A549 (cell line): ENCODE results near the gene GPD1. TPM values are rescaled to one million over a fixed set of nuclear protein-coding genes. Genes with fewer than 3 reads are reported as not detected.

Experiments used
- ATAC-seq, 2 experiments: fragments of 200-7000 bp in 1 of 2; fragments of >200 bp in 1 of 2; cut with Nextera tagmentation in 1 of 2; cut with Tn5 transposase in 1 of 2; 3 replicates each; pipeline versions ENCODE4 v1.8.0 to v1.9.1; 2018 to 2020; ENCODE audit warnings: mild to moderate bottlenecking in 1 of 2, moderate library complexity in 1 of 2
- CTCF ChIA-PET: fragments of 300-600 bp; sonication (Branson Sonifier 250); formaldehyde crosslinking; extraction: SDS; loops from one replicate; lab custom pipeline; 2021; ENCODE audit warnings: antibody characterized with exemption, inconsistent platforms; lab: Yijun Ruan, JAX
- POLR2A ChIA-PET: fragments of 350-600 bp; formaldehyde crosslinking; extraction: SDS; loops from one replicate; lab custom pipeline; 2021; ENCODE audit warnings: antibody characterized with exemption, inconsistent platforms; lab: Yijun Ruan, JAX
- DNase-seq, 2 experiments: peaks; one replicate each; pipeline versions ENCODE4 v3.0.0 to v3.0.0-alpha.2; 2011 to 2016; ENCODE audit warnings: low read depth in 1 of 2, low spot score in 1 of 2
- FAIRE-seq: peaks from 2 replicates; lab custom pipeline; 2011; peaks lifted over from hg19 to GRCh38; lab: Jason Lieb, UNC
- H3K27ac ChIP-seq, 2 experiments: fragments of >200 bp; sonication (Bioruptor Twin); formaldehyde crosslinking; 3 replicates each; pipeline ENCODE4 v1.5.1; 2016 to 2017
- H3K4me1 ChIP-seq: fragments of >200 bp; sonication (Bioruptor Twin); formaldehyde crosslinking; 3 replicates; pipeline ENCODE4 v1.6.1; 2016
- H3K4me2 ChIP-seq: fragments of >200 bp; sonication (Bioruptor Twin); formaldehyde crosslinking; 3 replicates; pipeline ENCODE4 v1.6.1; 2016
- H3K4me3 ChIP-seq: fragments of >200 bp; sonication (Bioruptor Twin); formaldehyde crosslinking; 3 replicates; pipeline ENCODE4 v1.5.1; 2016
- H3K9me3 ChIP-seq: fragments of >200 bp; sonication (Bioruptor Twin); formaldehyde crosslinking; 3 replicates; pipeline ENCODE4 v1.6.1; 2016
- ATOH8 ChIP-seq: fragments of 250-450 bp; sonication (Bioruptor Pico); IDR thresholded peaks from 2 replicates; pipeline ENCODE4 v1.5.0; 2020; ENCODE audit warnings: low read depth, mild to moderate bottlenecking, moderate library complexity
- BHLHE40 ChIP-seq: IDR thresholded peaks from 2 replicates; pipeline ENCODE4 v1.6.1; 2012; ENCODE audit warnings: low read depth, low read length, inconsistent platforms
- CHD4 ChIP-seq: fragments of 200-600 bp; sonication (generic); IDR thresholded peaks from 2 replicates; pipeline ENCODE4 v1.6.1; 2016; ENCODE audit warnings: antibody characterized with exemption, mild to moderate bottlenecking, borderline replicate concordance
- CTCF ChIP-seq: fragments of >200 bp; sonication (Bioruptor Twin); formaldehyde crosslinking; IDR thresholded peaks from 3 replicates; pipeline ENCODE4 v1.5.1; 2016
- EHF ChIP-seq: fragments of 250-450 bp; sonication (Bioruptor Pico); IDR thresholded peaks from 2 replicates; pipeline ENCODE4 v1.5.0; 2020; ENCODE audit warnings: mild to moderate bottlenecking
- EHMT2 ChIP-seq: fragments of 200-600 bp; sonication (generic); IDR thresholded peaks from 2 replicates; pipeline ENCODE4 v1.6.1; 2016; ENCODE audit warnings: antibody characterized with exemption, low read depth, mild to moderate bottlenecking, moderate library complexity
- ESRRA ChIP-seq: fragments of 150-350 bp; IDR thresholded peaks from 2 replicates; pipeline ENCODE4 v1.6.1; 2014; ENCODE audit warnings: mild to moderate bottlenecking, low read length, borderline replicate concordance
- FOXS1 ChIP-seq: fragments of 250-450 bp; sonication (Bioruptor Pico); IDR thresholded peaks from 2 replicates; pipeline ENCODE4 v1.5.0; 2020; ENCODE audit warnings: mild to moderate bottlenecking, moderate library complexity
- HDAC2 ChIP-seq: fragments of 200-600 bp; sonication (generic); IDR thresholded peaks from 2 replicates; pipeline ENCODE4 v1.6.1; 2016
- HES2 ChIP-seq: fragments of >200 bp; sonication (Bioruptor Twin); formaldehyde crosslinking; IDR thresholded peaks from 2 replicates; pipeline ENCODE4 v1.6.1; 2016
- HOXB5 ChIP-seq: fragments of 250-450 bp; sonication (Bioruptor Pico); IDR thresholded peaks from 2 replicates; pipeline ENCODE4 v1.5.0; 2020; ENCODE audit warnings: mild to moderate bottlenecking, moderate library complexity
- KDM5A ChIP-seq: fragments of 200-600 bp; sonication (generic); IDR thresholded peaks from 2 replicates; pipeline ENCODE4 v1.6.1; 2016; ENCODE audit warnings: antibody characterized with exemption, mild to moderate bottlenecking
- MAFK ChIP-seq: fragments of 450-650 bp; IDR thresholded peaks from 2 replicates; pipeline ENCODE4 v1.6.1; 2014; ENCODE audit not compliant: partially characterized antibody
- MYC ChIP-seq: IDR thresholded peaks from 2 replicates; pipeline ENCODE4 v1.6.1; 2012; ENCODE audit warnings: mild to moderate bottlenecking, inconsistent platforms, low read length, improper control_type of control experiment, borderline replicate concordance
- NFE2L2 ChIP-seq: fragments of 150-350 bp; conservative IDR thresholded peaks from 2 replicates; pipeline ENCODE4 v1.6.1; 2014; ENCODE audit warnings: low read length
- POLR2AphosphoS2 ChIP-seq: conservative IDR thresholded peaks from 2 replicates; pipeline ENCODE4 v1.6.1; 2012; ENCODE audit warnings: low read length, improper control_type of control experiment, inconsistent platforms
- RARB ChIP-seq: fragments of 250-450 bp; sonication (Bioruptor Pico); IDR thresholded peaks from 2 replicates; pipeline ENCODE4 v1.8.0; 2021; ENCODE audit warnings: mild to moderate bottlenecking, moderate library complexity
- REST ChIP-seq: fragments of 200-600 bp; sonication (generic); IDR thresholded peaks from 2 replicates; pipeline ENCODE4 v1.6.1; 2016; ENCODE audit warnings: antibody characterized with exemption, mild to moderate bottlenecking, moderate library complexity
- RNF2 ChIP-seq: fragments of 200-600 bp; sonication (generic); IDR thresholded peaks from 2 replicates; pipeline ENCODE4 v1.6.1; 2016; ENCODE audit warnings: low read depth, mild to moderate bottlenecking, antibody characterized with exemption, moderate library complexity, borderline replicate concordance
- SREBF2 ChIP-seq: fragments of 450-650 bp; IDR thresholded peaks from 2 replicates; pipeline ENCODE4 v1.6.1; 2014; ENCODE audit warnings: mild to moderate bottlenecking, moderate library complexity
- TFCP2L1 ChIP-seq: fragments of 250-450 bp; sonication (Bioruptor Pico); IDR thresholded peaks from 2 replicates; pipeline ENCODE4 v1.5.0; 2021; ENCODE audit warnings: mild to moderate bottlenecking
- TP53 ChIP-seq: fragments of 250-450 bp; sonication (Bioruptor Pico); IDR thresholded peaks from 2 replicates; pipeline ENCODE4 v1.5.0; 2021; ENCODE audit warnings: mild to moderate bottlenecking, moderate library complexity
- ZNF302 ChIP-seq: fragments of 250-450 bp; sonication (Bioruptor Pico); IDR thresholded peaks from 2 replicates; pipeline ENCODE4 v1.9.0; 2021; ENCODE audit warnings: inconsistent platforms, mild to moderate bottlenecking, moderate library complexity
- WGBS: methylation state at CpG from one replicate; pipeline ENCODE4 v1.1.6; 2017; ENCODE audit errors: missing lambda C conversion rate; 5-methylcytosine and 5-hydroxymethylcytosine counted together
- polyA plus RNA-seq, 4 experiments: library from polyadenylated mRNA; depleted of rRNA in 3 of 4; stranded (reverse); fragments of >200 nt; fragmentation: RNase III in 1 of 4; extraction: RNeasy Plus Mini Kit Qiagen cat#74134 plus additional on column Dnase treatment in 1 of 4; gene quantifications; 2 replicates in 3 of 4; 3 replicates in 1 of 4; pipeline ENCODE4 v1.2.3, GENCODE V29; 2011 to 2017

Gene GPD1
- polyA plus RNA-seq, 2 of the 4 experiments (the other 2 are of a cell fraction) = 0.10 to 0.44 TPM

GRCh38 chr12:50157259-50157658, 53.5 kb downstream of the GPD1 start:
- no peak for DNase-seq
- 91% methylated on average over 2 of the region's 2 CpGs for WGBS
- CTCF ChIA-PET = interaction anchor here (1.0 to 4.7 kb wide), 6 partner anchors 9 to 175 kb away, joined by 3 to 22 read pairs (median 5); partner anchors contain the start of genes CERS5 and COX14
- FAIRE-seq = no peak
- Histone ChIP-seq H3K4me1 (no peaks in the 10 kb centered on the region), H3K9me3 (no peaks in the 10 kb centered on the region), H3K4me3 (no peak overlapping the region), H3K4me2 (no peak overlapping the region), H3K27ac (no peak overlapping the region)
- no peak for ATAC-seq
- POLR2A ChIA-PET = interaction anchor here (0.6 to 1.3 kb wide), 2 partner anchors 16 to 45 kb away, joined by 3 to 8 read pairs; partner anchors contain the start of gene COX14
- TF ChIP-seq ZNF302 (CRISPR knock-in tag) = no peak
- TF ChIP-seq KDM5A = no peak
- TF ChIP-seq EHF (CRISPR knock-in tag) = no peak
- no peak for TF ChIP-seq MYC
- TF ChIP-seq POLR2AphosphoS2 = no peak
- TF ChIP-seq FOXS1 (CRISPR knock-in tag) = no peak

- Histone ChIP-seq H3K4me3 (no peak overlapping the region), H3K9me3 (no peaks in the 10 kb centered on the region), H3K4me2 (no peak overlapping the region), H3K27ac (no peak overlapping the region), H3K4me1 (peaks cover 3% of the 10 kb centered on the region; the same call in 1 of the 3 replicates)
- no peak for FAIRE-seq
- no peak for ATAC-seq
- CTCF ChIA-PET = interaction anchor here (0.6 to 1.3 kb wide), 5 partner anchors 45 to 87 kb away, joined by 3 to 4 read pairs (median 3); partner anchors contain the start of gene COX14
- POLR2A ChIA-PET = no interaction called here
- TF ChIP-seq KDM5A = no peak
- no peak for TF ChIP-seq CTCF
- TF ChIP-seq HES2 = no peak
- no peak for TF ChIP-seq CHD4
- no peak for TF ChIP-seq HOXB5 (CRISPR knock-in tag)
- TF ChIP-seq BHLHE40 = no peak
- no peak for TF ChIP-seq TFCP2L1 (CRISPR knock-in tag)
- no peak for TF ChIP-seq EHMT2
- no peak for TF ChIP-seq NFE2L2
- TF ChIP-seq RARB (CRISPR knock-in tag) = no peak
- no peak for TF ChIP-seq MAFK
- TF ChIP-seq TP53 (CRISPR knock-in tag) = no peak
- no peak for TF ChIP-seq RNF2
- no peak for TF ChIP-seq ATOH8 (CRISPR knock-in tag)
- no peak for TF ChIP-seq SREBF2
- TF ChIP-seq REST = no peak
- no peak for TF ChIP-seq ESRRA
- no peak for TF ChIP-seq ZNF302 (CRISPR knock-in tag)
- no peak for TF ChIP-seq HDAC2
- no peak for DNase-seq
Measured at GRCh38 chr12:50160643-50161042, 56.8 kb downstream of the GPD1 start.

Other genes starting within 250 kb of the GPD1 start
- gene FAIM2, start 200.1 kb upstream of the GPD1 start, polyA plus RNA-seq (2011; rRNA removed) = 0.11 and 0.23 TPM in 2 replicates
- not detected in 3 replicates for gene FAIM2, start 200.1 kb upstream of the GPD1 start, polyA plus RNA-seq (2017; fragmentation: RNase III; extraction: RNeasy Plus Mini Kit Qiagen cat#74134 plus additional on column Dnase treatment)
- gene AQP2, start 153.3 kb upstream of the GPD1 start, polyA plus RNA-seq (2011; rRNA removed) = not detected in 2 replicates
- not detected in 3 replicates for gene AQP2, start 153.3 kb upstream of the GPD1 start, polyA plus RNA-seq (2017; fragmentation: RNase III; extraction: RNeasy Plus Mini Kit Qiagen cat#74134 plus additional on column Dnase treatment)
- gene AQP5, start 142.1 kb upstream of the GPD1 start, polyA plus RNA-seq (2011; rRNA removed) = not detected in 2 replicates
- gene AQP5, start 142.1 kb upstream of the GPD1 start, polyA plus RNA-seq (2017; fragmentation: RNase III; extraction: RNeasy Plus Mini Kit Qiagen cat#74134 plus additional on column Dnase treatment) = not detected in 3 replicates
- gene AQP6, start 131.1 kb upstream of the GPD1 start, polyA plus RNA-seq (2011; rRNA removed) = 0.05 TPM in 1 of 2 replicates, not detected in the other
- gene AQP6, start 131.1 kb upstream of the GPD1 start, polyA plus RNA-seq (2017; fragmentation: RNase III; extraction: RNeasy Plus Mini Kit Qiagen cat#74134 plus additional on column Dnase treatment) = 0.04 to 0.21 TPM in 2 of 3 replicates, not detected in the other
- gene RACGAP1, start 78.5 kb upstream of the GPD1 start, polyA plus RNA-seq (2011; rRNA removed) = 99.2 and 103 TPM in 2 replicates
- gene RACGAP1, start 78.5 kb upstream of the GPD1 start, polyA plus RNA-seq (2017; fragmentation: RNase III; extraction: RNeasy Plus Mini Kit Qiagen cat#74134 plus additional on column Dnase treatment) = 94.9 to 116 TPM (median 107 TPM) in 3 replicates
- 6.0 and 7.8 TPM in 2 replicates for gene ASIC1, start 46.4 kb upstream of the GPD1 start, polyA plus RNA-seq (2011; rRNA removed)
- 6.2 to 8.5 TPM (median 6.7 TPM) in 3 replicates for gene ASIC1, start 46.4 kb upstream of the GPD1 start, polyA plus RNA-seq (2017; fragmentation: RNase III; extraction: RNeasy Plus Mini Kit Qiagen cat#74134 plus additional on column Dnase treatment)
- gene SMARCD1, start 18.7 kb upstream of the GPD1 start, polyA plus RNA-seq (2011; rRNA removed) = 80.7 and 113 TPM in 2 replicates
- 56.1 to 62.5 TPM (median 62.1 TPM) in 3 replicates for gene SMARCD1, start 18.7 kb upstream of the GPD1 start, polyA plus RNA-seq (2017; fragmentation: RNase III; extraction: RNeasy Plus Mini Kit Qiagen cat#74134 plus additional on column Dnase treatment)
- 134 and 147 TPM in 2 replicates for gene COX14, start 8.2 kb downstream of the GPD1 start, polyA plus RNA-seq (2011; rRNA removed)
- gene COX14, start 8.2 kb downstream of the GPD1 start, polyA plus RNA-seq (2017; fragmentation: RNase III; extraction: RNeasy Plus Mini Kit Qiagen cat#74134 plus additional on column Dnase treatment) = 87.9 to 112 TPM (median 93.3 TPM) in 3 replicates
- gene CERS5, start 63.4 kb downstream of the GPD1 start, polyA plus RNA-seq (2011; rRNA removed) = 56.3 and 56.6 TPM in 2 replicates
- 16.7 to 18.0 TPM (median 17.1 TPM) in 3 replicates for gene CERS5, start 63.4 kb downstream of the GPD1 start, polyA plus RNA-seq (2017; fragmentation: RNase III; extraction: RNeasy Plus Mini Kit Qiagen cat#74134 plus additional on column Dnase treatment)
- gene LIMA1, start 179.5 kb downstream of the GPD1 start, polyA plus RNA-seq (2011; rRNA removed) = 21.4 and 23.4 TPM in 2 replicates
- gene LIMA1, start 179.5 kb downstream of the GPD1 start, polyA plus RNA-seq (2017; fragmentation: RNase III; extraction: RNeasy Plus Mini Kit Qiagen cat#74134 plus additional on column Dnase treatment) = 9.0 to 12.0 TPM (median 10.1 TPM) in 3 replicates